ENCODE measurements around the gene PARP6.

DNA sequence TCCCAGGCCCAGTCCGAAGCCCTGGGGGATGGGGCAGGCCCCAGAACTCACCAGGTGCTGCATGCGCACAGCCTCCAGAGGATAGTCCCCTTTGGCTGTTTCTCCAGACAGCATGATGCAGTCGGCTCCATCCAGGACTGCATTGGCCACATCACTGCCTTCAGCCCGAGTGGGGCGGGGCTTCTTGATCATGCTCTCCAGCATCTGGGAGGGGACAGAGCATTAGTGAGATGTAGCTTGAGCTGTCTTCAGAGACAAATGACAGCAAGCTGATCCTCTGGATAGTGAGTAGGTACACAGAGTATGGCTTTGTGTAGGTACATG is 65.7 kb downstream of the PARP6 start:
- TF ChIP-seq EZH2phosphoT487 (IDR thresholded peaks at IDR 0.05; ENCODE audit: borderline replicate concordance, low read length) (no peak), CTCF (IDR thresholded peaks at IDR 0.05; ENCODE audit: low read depth, low read length, poor library complexity, severe bottlenecking) (no peak)
